PC-9 (cell line): ENCODE data around the gene MAPT. TPM values are rescaled to one million over a fixed set of nuclear protein-coding genes. Genes with fewer than 3 reads are reported as not detected.
"Not testable (repeated sequence)": the region's sequence is repeated elsewhere in the genome, so short reads cannot be mapped to it uniquely, and the experiment has no call there.

Experiments
- BruUV-seq: library from RNA; stranded (reverse); fragments of 400-500 nt; replicated peaks from 2 replicates; lab custom pipeline; 2021; lab: Mats Ljungman, UMichigan
- CTCF ChIA-PET: fragments of 300-600 bp; sonication (Branson Sonifier 250); formaldehyde crosslinking; loops from one replicate; lab custom pipeline; 2022; ENCODE audit warnings: antibody characterized with exemption; lab: Charles Lee
- POLR2A ChIA-PET: fragments of 300-600 bp; sonication (Branson Sonifier 250); formaldehyde crosslinking; loops from one replicate; lab custom pipeline; 2022; ENCODE audit warnings: antibody characterized with exemption; ENCODE audit not compliant: unreplicated experiment; lab: Charles Lee
- DNase-seq, 2 experiments: peaks; one replicate each; pipeline versions ENCODE4 v3.0.0 to v3.0.0-alpha.2; 2015 to 2022; ENCODE audit warnings: mixed read lengths in 1 of 2
- H2AFZ ChIP-seq: fragments of 200-600 bp; sonication (generic); 2 replicates; pipeline ENCODE4 v1.8.1; 2017; ENCODE audit warnings: antibody characterized with exemption
- H3F3A ChIP-seq: fragments of 200-600 bp; sonication (generic); 2 replicates; pipeline ENCODE4 v1.8.1; 2017; ENCODE audit warnings: antibody characterized with exemption, mild to moderate bottlenecking, low read depth; ENCODE audit not compliant: insufficient read depth
- H3K27ac ChIP-seq: fragments of 200-600 bp; sonication (generic); 2 replicates; pipeline ENCODE4 v1.6.1; 2016; ENCODE audit warnings: mixed run types
- H3K27me3 ChIP-seq: fragments of 200-600 bp; sonication (generic); 2 replicates; pipeline ENCODE4 v1.6.1; 2016; ENCODE audit warnings: low read depth, mixed run types; ENCODE audit not compliant: insufficient read depth
- H3K36me3 ChIP-seq: fragments of 200-600 bp; sonication (generic); 2 replicates; pipeline ENCODE4 v1.6.1; 2016; ENCODE audit warnings: low read depth, mixed run types
- H3K4me1 ChIP-seq: fragments of 200-600 bp; sonication (generic); replicated peaks from 2 replicates; pipeline ENCODE4 v1.6.1; 2016; ENCODE audit warnings: mixed run types; ENCODE audit not compliant: insufficient read depth
- H3K4me2 ChIP-seq: fragments of 200-600 bp; sonication (generic); 2 replicates; pipeline ENCODE4 v1.6.1; 2017; ENCODE audit warnings: mixed run types
- H3K4me3 ChIP-seq: fragments of 200-600 bp; sonication (generic); 2 replicates; pipeline ENCODE4 v1.6.1; 2016; ENCODE audit warnings: mixed run types
- H3K79me2 ChIP-seq: fragments of 200-600 bp; sonication (generic); 2 replicates; pipeline ENCODE4 v1.6.1; 2017; ENCODE audit warnings: low read depth, mixed run types
- H3K9me2 ChIP-seq: fragments of 200-600 bp; sonication (generic); 2 replicates; pipeline ENCODE4 v1.8.1; 2017; ENCODE audit warnings: mild to moderate bottlenecking; ENCODE audit not compliant: insufficient read depth
- H3K9me3 ChIP-seq: fragments of 200-600 bp; sonication (generic); 2 replicates; pipeline ENCODE4 v1.8.1; 2016; ENCODE audit warnings: low read depth; ENCODE audit not compliant: insufficient read depth
- H4K20me1 ChIP-seq: fragments of 200-600 bp; sonication (generic); 2 replicates; pipeline ENCODE4 v1.8.1; 2017; ENCODE audit not compliant: insufficient read depth
- CTCF ChIP-seq: fragments of 200-600 bp; sonication (generic); conservative IDR thresholded peaks from 2 replicates; pipeline ENCODE4 v1.6.1; 2017; ENCODE audit warnings: mixed run types, antibody characterized with exemption, mild to moderate bottlenecking, moderate library complexity
- EZH2 ChIP-seq: fragments of 200-600 bp; sonication (generic); IDR thresholded peaks from 2 replicates; pipeline ENCODE4 v1.8.0; 2017; ENCODE audit warnings: antibody characterized with exemption, low read depth
- intact Hi-C: fragments of 100-400 bp; cut with micrococcal nuclease; formaldehyde crosslinking; loops from one replicate; pipeline ENCODE4 v1.10.0; 2022; ENCODE audit not compliant: unreplicated experiment
- total RNA-seq: library from RNA; stranded (reverse); gene quantifications from 2 replicates; pipeline ENCODE4 v1.2.3, GENCODE V29; 2021

Gene MAPT
- total RNA-seq, 1 experiment from 2014 or later = 0.85 TPM

GRCh38 chr17:45956090-45956489 lies 61.7 kb downstream of the MAPT start:
- Histone ChIP-seq H3K79me2 (no peaks in the 10 kb centered on the region), H3K36me3 (no peaks in the 10 kb centered on the region), H3K27ac (no peak overlapping the region), H3K4me2 (no peak overlapping the region), H3F3A (no peaks in the 10 kb centered on the region), H3K9me3 (no peaks in the 10 kb centered on the region), H4K20me1 (no peaks in the 10 kb centered on the region), H3K4me3 (no peak overlapping the region), H2AFZ (no peak overlapping the region), H3K9me2 (no peaks in the 10 kb centered on the region), H3K27me3 (peaks cover 21% of the 10 kb centered on the region), H3K4me1 (no peaks in the 10 kb centered on the region)
- intact Hi-C loops = no loop called here
- BruUV-seq = no TSS peak
- CTCF ChIA-PET = interaction anchor here (0.6 to 0.7 kb wide), 2 partner anchors 16 to 234 kb away, joined by 3 to 4 read pairs; no protein-coding TSS in a partner anchor
- POLR2A ChIA-PET = no interaction called here
- no peak for TF ChIP-seq CTCF
- TF ChIP-seq EZH2 = no peak
- DNase-seq = no peak

- CTCF ChIA-PET, intact Hi-C loops, H4K20me1 ChIP-seq, H2AFZ ChIP-seq, H3K79me2 ChIP-seq, DNase-seq, BruUV-seq, H3K9me3 ChIP-seq, H3K4me3 ChIP-seq, H3K4me1 ChIP-seq, H3K27ac ChIP-seq, H3K9me2 ChIP-seq, H3F3A ChIP-seq, POLR2A ChIA-PET, H3K36me3 ChIP-seq, H3K4me2 ChIP-seq: not testable (repeated sequence)
- H3K27me3 ChIP-seq = peaks cover 19% of the 10 kb centered on the region
These were observed 62.4 kb downstream of the MAPT start for GRCh38 chr17:45956746-45957145.

- Histone ChIP-seq H3K4me1 (no peaks in the 10 kb centered on the region), H3F3A (no peaks in the 10 kb centered on the region), H3K9me3 (no peaks in the 10 kb centered on the region), H3K4me2 (no peak overlapping the region), H4K20me1 (no peaks in the 10 kb centered on the region), H3K4me3 (no peak overlapping the region), H3K27me3 (peaks cover 14% of the 10 kb centered on the region), H2AFZ (no peak overlapping the region), H3K27ac (no peak overlapping the region), H3K79me2 (no peaks in the 10 kb centered on the region), H3K9me2 (no peaks in the 10 kb centered on the region), H3K36me3 (no peaks in the 10 kb centered on the region)
- intact Hi-C loops = no loop called here
- DNase-seq = no peak
- CTCF ChIA-PET = no interaction called here
- POLR2A ChIA-PET = no interaction called here
- TF ChIP-seq EZH2 (no peak), CTCF (no peak)
- no TSS peak for BruUV-seq
These were observed 64.0 kb downstream of the MAPT start for GRCh38 chr17:45958307-45958706.

- no peaks in the 10 kb centered on the region for H3K4me1 ChIP-seq
- CTCF ChIA-PET = no interaction called here
- BruUV-seq = no TSS peak
These were observed 64.8 kb downstream of the MAPT start for GRCh38 chr17:45958994-45959665.

More at GRCh38 chr17:45958994-45959665, 64.8 kb downstream of the MAPT start:
- no peak overlapping the region for H3K27ac ChIP-seq
- no peaks in the 10 kb centered on the region for H4K20me1 ChIP-seq
- H2AFZ ChIP-seq = no peak overlapping the region
- H3K36me3 ChIP-seq = no peaks in the 10 kb centered on the region
- no peaks in the 10 kb centered on the region for H3K9me3 ChIP-seq
- peaks cover 14% of the 10 kb centered on the region for H3K27me3 ChIP-seq
- no peaks in the 10 kb centered on the region for H3K79me2 ChIP-seq
- no peak for DNase-seq
- no peak for TF ChIP-seq EZH2
- no peak for TF ChIP-seq CTCF
- no peak overlapping the region for H3K4me3 ChIP-seq
- no peaks in the 10 kb centered on the region for H3F3A ChIP-seq
- H3K4me2 ChIP-seq = no peak overlapping the region
- H3K9me2 ChIP-seq = no peaks in the 10 kb centered on the region
- intact Hi-C loops = no loop called here
- POLR2A ChIA-PET = no interaction called here
